ENCODE data around the gene INS.
"Not testable (repeated sequence)": the region's sequence is repeated elsewhere in the genome, so short reads cannot be mapped to it uniquely, and the experiment has no call there.

GRCh38 chr11:2193888-2194595 is 33.0 kb upstream of the INS start:
- TF ChIP-seq CTCF (IDR thresholded peaks at IDR 0.05; ENCODE audit: insufficient read depth, low read depth, low read length); EZH2 (IDR thresholded peaks at IDR 0.05; ENCODE audit: insufficient read depth, low read length): not testable (repeated sequence)
